ENCODE measurements around the gene RASL10A. TPM values are rescaled to one million over a fixed set of nuclear protein-coding genes. Genes with fewer than 3 reads are reported as not detected.

Gene RASL10A
- total and polyA plus RNA-seq, 2 donors (not counting 1 experiment from before 2014, with no cell fraction given) = not detected

GRCh38 chr22:29325785-29326315, 10.4 kb upstream of the RASL10A start:
- Histone ChIP-seq H3K79me2 (ENCODE audit: control insufficient read depth, insufficient read depth, low read length) (no peaks in the 10 kb centered on the region), H2AFZ (ENCODE audit: low read length) (no peak overlapping the region), H3K27me3 (ENCODE audit: control insufficient read depth, insufficient read depth, low read length) (no peaks in the 10 kb centered on the region), H3K4me2 (ENCODE audit: extremely low read depth, insufficient read depth, low read length) (no peak overlapping the region), H3K9me3 (ENCODE audit: control insufficient read depth, insufficient read depth, low read depth, low read length) (no peaks in the 10 kb centered on the region), H3K4me3 (replicated peaks in 1 of 4; ENCODE audit: control extremely low read depth in 1 of 4, insufficient read depth in 1 of 4, low read depth in 3 of 4, low read length in 4 of 4) (no peak overlapping the region), H3K36me3 (ENCODE audit: control insufficient read depth, insufficient read depth, low read length) (peaks cover 12% of the 10 kb centered on the region), H4K20me1 (ENCODE audit: control insufficient read depth, extremely low read depth, insufficient read depth, low read length) (no peaks in the 10 kb centered on the region), H3K4me1 (ENCODE audit: control insufficient read depth, extremely low read depth, insufficient read depth, low read length) (peaks cover 2% of the 10 kb centered on the region), H3K27ac (ENCODE audit: insufficient read depth, low read length) (no peak overlapping the region), H3K9ac (ENCODE audit: insufficient read depth, low read length) (no peak overlapping the region)
- TF ChIP-seq CTCF (conservative IDR thresholded peaks at IDR 0.05 in 1 of 2, IDR thresholded peaks at IDR 0.05 in 1 of 2; ENCODE audit: low read depth in 1 of 2, low read length in 2 of 2) (no peak), EZH2 (IDR thresholded peaks at IDR 0.05; ENCODE audit: low read length, missing control alignments) (no peak)
- DNase-seq (ENCODE audit: low read depth in 2 of 2) = no peak

- no peak overlapping the region for H3K4me3 ChIP-seq (replicated peaks in 1 of 4; ENCODE audit: control extremely low read depth in 1 of 4, insufficient read depth in 1 of 4, low read depth in 3 of 4, low read length in 4 of 4)
- H2AFZ ChIP-seq (ENCODE audit: low read length) = no peak overlapping the region
- TF ChIP-seq EZH2 (IDR thresholded peaks at IDR 0.05; ENCODE audit: low read length, missing control alignments) (no peak), CTCF (conservative IDR thresholded peaks at IDR 0.05 in 1 of 2, IDR thresholded peaks at IDR 0.05 in 1 of 2; ENCODE audit: low read depth in 1 of 2, low read length in 2 of 2) (no peak)
- H3K27ac ChIP-seq (ENCODE audit: insufficient read depth, low read length) = no peak overlapping the region
- DNase-seq (ENCODE audit: low read depth in 2 of 2) = no peak
- H3K4me2 ChIP-seq (ENCODE audit: extremely low read depth, insufficient read depth, low read length) = no peak overlapping the region
- H3K27me3 ChIP-seq (ENCODE audit: control insufficient read depth, insufficient read depth, low read length) = no peaks in the 10 kb centered on the region
- H3K36me3 ChIP-seq (ENCODE audit: control insufficient read depth, insufficient read depth, low read length) = peaks cover 12% of the 10 kb centered on the region
- no peaks in the 10 kb centered on the region for H4K20me1 ChIP-seq (ENCODE audit: control insufficient read depth, extremely low read depth, insufficient read depth, low read length)
- H3K4me1 ChIP-seq (ENCODE audit: control insufficient read depth, extremely low read depth, insufficient read depth, low read length) = no peaks in the 10 kb centered on the region
- no peaks in the 10 kb centered on the region for H3K9me3 ChIP-seq (ENCODE audit: control insufficient read depth, insufficient read depth, low read depth, low read length)
- no peaks in the 10 kb centered on the region for H3K79me2 ChIP-seq (ENCODE audit: control insufficient read depth, insufficient read depth, low read length)
- H3K9ac ChIP-seq (ENCODE audit: insufficient read depth, low read length) = no peak overlapping the region
Observed at GRCh38 chr22:29325356-29325755, 9.9 kb upstream of the RASL10A start.

GRCh38 chr22:29323641-29324040, 8.1 kb upstream of the RASL10A start:
- TF ChIP-seq CTCF (conservative IDR thresholded peaks at IDR 0.05 in 1 of 2, IDR thresholded peaks at IDR 0.05 in 1 of 2; ENCODE audit: low read depth in 1 of 2, low read length in 2 of 2) (no peak), EZH2 (IDR thresholded peaks at IDR 0.05; ENCODE audit: low read length, missing control alignments) (no peak)
- Histone ChIP-seq H3K4me1 (ENCODE audit: control insufficient read depth, extremely low read depth, insufficient read depth, low read length) (no peaks in the 10 kb centered on the region), H3K27me3 (ENCODE audit: control insufficient read depth, insufficient read depth, low read length) (no peaks in the 10 kb centered on the region), H3K9me3 (ENCODE audit: control insufficient read depth, insufficient read depth, low read depth, low read length) (no peaks in the 10 kb centered on the region), H3K9ac (ENCODE audit: insufficient read depth, low read length) (no peak overlapping the region), H3K4me2 (ENCODE audit: extremely low read depth, insufficient read depth, low read length) (no peak overlapping the region), H3K79me2 (ENCODE audit: control insufficient read depth, insufficient read depth, low read length) (no peaks in the 10 kb centered on the region), H3K36me3 (ENCODE audit: control insufficient read depth, insufficient read depth, low read length) (peaks cover 7% of the 10 kb centered on the region), H3K27ac (ENCODE audit: insufficient read depth, low read length) (no peak overlapping the region), H2AFZ (ENCODE audit: low read length) (no peak overlapping the region), H4K20me1 (ENCODE audit: control insufficient read depth, extremely low read depth, insufficient read depth, low read length) (no peaks in the 10 kb centered on the region), H3K4me3 (replicated peaks in 1 of 4; ENCODE audit: control extremely low read depth in 1 of 4, insufficient read depth in 1 of 4, low read depth in 3 of 4, low read length in 4 of 4) (no peak overlapping the region)
- no peak for DNase-seq (ENCODE audit: low read depth in 2 of 2)

All from fibroblast of lung (primary cell).